ES-I3 (cell line): ENCODE results near the gene DNAH7.
A peak's percentile ranks its signal among the peaks of the same experiment; 100 is the strongest.

Experiments
- H3K36me3 ChIP-seq: 2 replicates; pipeline ENCODE4 v1.6.1; 2013; ENCODE audit warnings: mild to moderate bottlenecking, low read length, control low read depth, moderate library complexity; ENCODE audit not compliant: insufficient read depth
- H3K4me1 ChIP-seq: 2 replicates; pipeline ENCODE4 v1.6.1; 2013; ENCODE audit warnings: mild to moderate bottlenecking, control low read depth, low read length; ENCODE audit not compliant: insufficient read depth
- H3K9ac ChIP-seq: 2 replicates; pipeline ENCODE4 v1.6.1; 2013; ENCODE audit warnings: low read depth, mild to moderate bottlenecking, low read length, moderate library complexity
- H3K9me3 ChIP-seq: 2 replicates; pipeline ENCODE4 v1.6.1; 2013; ENCODE audit warnings: mild to moderate bottlenecking, low read length, moderate library complexity; ENCODE audit not compliant: control insufficient read depth, insufficient read depth

DNAH7 gene

GRCh38 chr2:196068271-196069209, at the start of gene DNAH7:
DNAH7 (minus strand) TSS chr2:196068837; CDS start chr2:196068711, 126 bp downstream.
- Histone ChIP-seq H3K36me3 (no peaks in the 10 kb centered on the region), H3K9ac (peak within 1 kb of the TSS; percentile 84), H3K4me1 (no peaks in the 10 kb centered on the region), H3K9me3 (no peaks in the 10 kb centered on the region)

- H3K9me3 ChIP-seq = no peaks in the 10 kb centered on the region
- no peaks in the 10 kb centered on the region for H3K36me3 ChIP-seq
- H3K4me1 ChIP-seq = peaks cover 20% of the 10 kb centered on the region
- no peak overlapping the region for H3K9ac ChIP-seq
Measured at GRCh38 chr2:196117214-196117705, 48.6 kb upstream of the DNAH7 start.

GRCh38 chr2:196113061-196113974, 44.7 kb upstream of the DNAH7 start:
- H3K9ac ChIP-seq = peak overlapping the region; percentile 35
- H3K9me3 ChIP-seq = no peaks in the 10 kb centered on the region
- peaks cover 28% of the 10 kb centered on the region for H3K4me1 ChIP-seq
- no peaks in the 10 kb centered on the region for H3K36me3 ChIP-seq

- Histone ChIP-seq H3K9me3 (no peaks in the 10 kb centered on the region), H3K4me1 (peaks cover 28% of the 10 kb centered on the region), H3K36me3 (no peaks in the 10 kb centered on the region), H3K9ac (peak overlapping the region; percentile 35; the same call in 1 of the 2 replicates)
Measured at GRCh38 chr2:196112418-196113034, 43.9 kb upstream of the DNAH7 start.

GRCh38 chr2:196108604-196109003, 40.0 kb upstream of the DNAH7 start:
- peaks cover 21% of the 10 kb centered on the region for H3K4me1 ChIP-seq
- H3K9me3 ChIP-seq = no peaks in the 10 kb centered on the region
- H3K36me3 ChIP-seq = no peaks in the 10 kb centered on the region
- no peak overlapping the region for H3K9ac ChIP-seq

GRCh38 chr2:196105951-196106350, 37.3 kb upstream of the DNAH7 start:
- Histone ChIP-seq H3K4me1 (no peaks in the 10 kb centered on the region), H3K9me3 (no peaks in the 10 kb centered on the region), H3K9ac (no peak overlapping the region), H3K36me3 (no peaks in the 10 kb centered on the region)

- Histone ChIP-seq H3K4me1 (no peaks in the 10 kb centered on the region), H3K9me3 (no peaks in the 10 kb centered on the region), H3K36me3 (no peaks in the 10 kb centered on the region), H3K9ac (no peak overlapping the region)
Measured at GRCh38 chr2:196104066-196104465, 35.4 kb upstream of the DNAH7 start.

- H3K9ac ChIP-seq = no peak overlapping the region
- no peaks in the 10 kb centered on the region for H3K36me3 ChIP-seq
- H3K4me1 ChIP-seq = no peaks in the 10 kb centered on the region
- H3K9me3 ChIP-seq = no peaks in the 10 kb centered on the region
Measured at GRCh38 chr2:196103626-196104025, 35.0 kb upstream of the DNAH7 start.

GRCh38 chr2:196101325-196101991, 32.8 kb upstream of the DNAH7 start:
- no peaks in the 10 kb centered on the region for H3K9me3 ChIP-seq
- H3K4me1 ChIP-seq = peaks cover 6% of the 10 kb centered on the region; the same call in 1 of the 2 replicates
- no peak overlapping the region for H3K9ac ChIP-seq
- no peaks in the 10 kb centered on the region for H3K36me3 ChIP-seq

- peaks cover 9% of the 10 kb centered on the region for H3K4me1 ChIP-seq
- H3K36me3 ChIP-seq = no peaks in the 10 kb centered on the region
- H3K9me3 ChIP-seq = no peaks in the 10 kb centered on the region
- H3K9ac ChIP-seq = no peak overlapping the region
Measured at GRCh38 chr2:196099916-196100315, 31.3 kb upstream of the DNAH7 start.

- Histone ChIP-seq H3K9ac (no peak overlapping the region), H3K36me3 (no peaks in the 10 kb centered on the region), H3K4me1 (peaks cover 9% of the 10 kb centered on the region), H3K9me3 (no peaks in the 10 kb centered on the region)
Measured at GRCh38 chr2:196097864-196098660, 29.4 kb upstream of the DNAH7 start.

GRCh38 chr2:196096982-196097745, 28.5 kb upstream of the DNAH7 start:
- Histone ChIP-seq H3K4me1 (peaks cover 9% of the 10 kb centered on the region), H3K9me3 (no peaks in the 10 kb centered on the region), H3K9ac (no peak overlapping the region), H3K36me3 (no peaks in the 10 kb centered on the region)
